COR-L47 (cell line): ENCODE results near the gene CCDC175.

Experiments used
- DNase-seq: peaks from one replicate; lab custom pipeline; 2025; lab: John Stamatoyannopoulos, UW

Gene CCDC175

GRCh38 chr14:59576332-59577294 is at the start of gene CCDC175:
Gene CCDC175, minus strand, starts transcription at chr14:59576812. Its CDS starts 37 bp downstream, at chr14:59576775.
- DNase-seq: peak; percentile 97

GRCh38 chr14:59622631-59623030 is 46.0 kb upstream of the CCDC175 start:
- no peak for DNase-seq

GRCh38 chr14:59619061-59619460 is 42.4 kb upstream of the CCDC175 start:
- DNase-seq: no peak

GRCh38 chr14:59601056-59601455 is 24.4 kb upstream of the CCDC175 start:
- no peak for DNase-seq

- no peak for DNase-seq
Measured at GRCh38 chr14:59600211-59600945, 23.8 kb upstream of the CCDC175 start.

GRCh38 chr14:59595071-59595470 is 18.5 kb upstream of the CCDC175 start:
- no peak for DNase-seq

GRCh38 chr14:59591641-59592370 is 15.2 kb upstream of the CCDC175 start:
- no peak for DNase-seq

- no peak for DNase-seq
Measured at GRCh38 chr14:59588101-59588500, 11.5 kb upstream of the CCDC175 start.

- no peak for DNase-seq
Measured at GRCh38 chr14:59585891-59586554, 9.4 kb upstream of the CCDC175 start.

GRCh38 chr14:59583755-59584154 is 7.1 kb upstream of the CCDC175 start:
- no peak for DNase-seq

- no peak for DNase-seq
Measured at GRCh38 chr14:59582845-59583509, 6.4 kb upstream of the CCDC175 start.

GRCh38 chr14:59582161-59582560 is 5.5 kb upstream of the CCDC175 start:
- no peak for DNase-seq

GRCh38 chr14:59580911-59581310 is 4.3 kb upstream of the CCDC175 start:
- no peak for DNase-seq

- DNase-seq: peak; percentile 27
Measured at GRCh38 chr14:59570122-59570521, 6.5 kb downstream of the CCDC175 start.

GRCh38 chr14:59566725-59567124 is 9.9 kb downstream of the CCDC175 start:
- peak; percentile 32 for DNase-seq

GRCh38 chr14:59566296-59566695 is 10.3 kb downstream of the CCDC175 start:
- no peak for DNase-seq

- no peak for DNase-seq
Measured at GRCh38 chr14:59565087-59565486, 11.5 kb downstream of the CCDC175 start.

GRCh38 chr14:59564366-59564765 is 12.2 kb downstream of the CCDC175 start:
- DNase-seq: peak; percentile 11

- no peak for DNase-seq
Measured at GRCh38 chr14:59547310-59547709, 29.3 kb downstream of the CCDC175 start.

GRCh38 chr14:59543873-59544272 is 32.7 kb downstream of the CCDC175 start:
- DNase-seq: no peak

GRCh38 chr14:59541731-59542130 is 34.9 kb downstream of the CCDC175 start:
- no peak for DNase-seq
